ENCODE results near the gene DENND11.

DNA sequence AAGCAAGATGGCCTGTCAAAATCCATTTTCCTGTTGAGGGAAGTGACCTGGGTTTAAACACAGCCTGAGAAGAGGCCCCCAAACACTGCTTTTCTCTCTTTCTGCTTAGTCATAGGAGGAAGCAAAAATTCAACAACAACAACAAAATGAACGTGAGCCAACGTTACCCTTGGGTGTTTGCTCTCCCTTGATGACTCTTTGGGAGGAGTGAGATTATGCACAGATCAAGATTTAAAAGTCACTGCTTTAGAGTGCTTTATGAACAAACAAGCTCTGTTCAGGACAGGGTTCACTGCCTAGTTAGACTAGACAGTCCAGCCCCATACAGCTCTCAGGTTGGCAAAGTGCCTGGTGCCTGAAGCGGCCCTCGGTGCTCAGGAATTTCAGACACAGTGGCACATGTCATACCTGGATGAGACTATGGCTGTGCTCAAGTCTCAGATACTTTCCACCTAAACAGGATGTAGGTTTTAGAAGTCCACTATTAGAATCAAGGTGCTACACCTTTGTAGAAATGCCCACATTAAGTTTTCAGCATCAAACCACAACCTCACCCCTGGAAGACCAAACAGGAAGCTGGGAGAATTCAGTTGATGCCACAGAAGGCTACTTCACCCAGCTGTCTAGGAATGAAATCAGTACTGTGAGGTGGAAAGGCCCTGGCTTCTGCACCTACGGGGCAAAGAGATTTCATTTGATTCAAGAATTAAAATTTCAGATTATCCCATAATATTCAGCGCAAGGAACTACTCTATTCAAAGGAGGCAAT is 38.7 kb downstream of the DENND11 start:
- TF ChIP-seq EZH2phosphoT487 (IDR thresholded peaks at IDR 0.05; ENCODE audit: low read depth, severe bottlenecking, unreplicated experiment) (no peak), EZH2 (IDR thresholded peaks at IDR 0.05; ENCODE audit: borderline replicate concordance) (no peak)
- TF ChIP-seq, protein P1, sequence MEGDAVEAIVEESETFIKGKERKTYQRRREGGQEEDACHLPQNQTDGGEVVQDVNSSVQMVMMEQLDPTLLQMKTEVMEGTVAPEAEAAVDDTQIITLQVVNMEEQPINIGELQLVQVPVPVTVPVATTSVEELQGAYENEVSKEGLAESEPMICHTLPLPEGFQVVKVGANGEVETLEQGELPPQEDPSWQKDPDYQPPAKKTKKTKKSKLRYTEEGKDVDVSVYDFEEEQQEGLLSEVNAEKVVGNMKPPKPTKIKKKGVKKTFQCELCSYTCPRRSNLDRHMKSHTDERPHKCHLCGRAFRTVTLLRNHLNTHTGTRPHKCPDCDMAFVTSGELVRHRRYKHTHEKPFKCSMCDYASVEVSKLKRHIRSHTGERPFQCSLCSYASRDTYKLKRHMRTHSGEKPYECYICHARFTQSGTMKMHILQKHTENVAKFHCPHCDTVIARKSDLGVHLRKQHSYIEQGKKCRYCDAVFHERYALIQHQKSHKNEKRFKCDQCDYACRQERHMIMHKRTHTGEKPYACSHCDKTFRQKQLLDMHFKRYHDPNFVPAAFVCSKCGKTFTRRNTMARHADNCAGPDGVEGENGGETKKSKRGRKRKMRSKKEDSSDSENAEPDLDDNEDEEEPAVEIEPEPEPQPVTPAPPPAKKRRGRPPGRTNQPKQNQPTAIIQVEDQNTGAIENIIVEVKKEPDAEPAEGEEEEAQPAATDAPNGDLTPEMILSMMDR (IDR thresholded peaks at IDR 0.05; ENCODE audit: poor library complexity), result no peak
